Measurements from ENCODE around the gene TRPT1.

DNA sequence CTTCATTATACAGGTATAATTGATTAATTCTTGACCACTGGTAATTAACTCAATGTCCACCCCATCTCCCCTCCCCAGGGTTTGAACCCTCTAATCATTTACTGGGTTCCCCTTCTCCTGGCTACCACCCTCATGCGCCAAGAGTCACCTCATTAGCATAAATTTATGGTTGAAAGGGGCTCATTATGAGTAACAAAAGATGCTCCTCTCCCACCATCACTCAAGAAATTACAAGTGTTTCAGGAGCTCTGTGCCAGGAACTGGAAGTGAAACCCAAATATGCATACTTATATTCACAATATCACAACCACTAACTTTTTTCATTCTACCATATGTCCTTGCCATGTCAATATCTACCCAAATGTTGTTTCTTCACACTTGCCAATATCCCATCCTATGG lies 47.8 kb downstream of the TRPT1 start:
- TF ChIP-seq, protein P1, sequence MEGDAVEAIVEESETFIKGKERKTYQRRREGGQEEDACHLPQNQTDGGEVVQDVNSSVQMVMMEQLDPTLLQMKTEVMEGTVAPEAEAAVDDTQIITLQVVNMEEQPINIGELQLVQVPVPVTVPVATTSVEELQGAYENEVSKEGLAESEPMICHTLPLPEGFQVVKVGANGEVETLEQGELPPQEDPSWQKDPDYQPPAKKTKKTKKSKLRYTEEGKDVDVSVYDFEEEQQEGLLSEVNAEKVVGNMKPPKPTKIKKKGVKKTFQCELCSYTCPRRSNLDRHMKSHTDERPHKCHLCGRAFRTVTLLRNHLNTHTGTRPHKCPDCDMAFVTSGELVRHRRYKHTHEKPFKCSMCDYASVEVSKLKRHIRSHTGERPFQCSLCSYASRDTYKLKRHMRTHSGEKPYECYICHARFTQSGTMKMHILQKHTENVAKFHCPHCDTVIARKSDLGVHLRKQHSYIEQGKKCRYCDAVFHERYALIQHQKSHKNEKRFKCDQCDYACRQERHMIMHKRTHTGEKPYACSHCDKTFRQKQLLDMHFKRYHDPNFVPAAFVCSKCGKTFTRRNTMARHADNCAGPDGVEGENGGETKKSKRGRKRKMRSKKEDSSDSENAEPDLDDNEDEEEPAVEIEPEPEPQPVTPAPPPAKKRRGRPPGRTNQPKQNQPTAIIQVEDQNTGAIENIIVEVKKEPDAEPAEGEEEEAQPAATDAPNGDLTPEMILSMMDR (IDR thresholded peaks at IDR 0.05; ENCODE audit: insufficient read depth, low read depth, low read length) = no peak
- TF ChIP-seq EZH2 (IDR thresholded peaks at IDR 0.05; ENCODE audit: insufficient read depth, low read length) = no peak
